Measurements from ENCODE around the gene CCDC6. TPM values are rescaled to one million over a fixed set of nuclear protein-coding genes. Genes with fewer than 3 reads are reported as not detected.

CCDC6 gene
- total RNA-seq, 1 experiment from 2014 or later = 54.9 TPM

GRCh38 chr10:59770689-59771088, 135.7 kb downstream of the CCDC6 start:
- Histone ChIP-seq H3K9me3 (ENCODE audit: control insufficient read depth in 1 of 2, insufficient read depth in 1 of 2, low read depth in 1 of 2, low read length in 2 of 2) (no peaks in the 10 kb centered on the region), H3K36me3 (ENCODE audit: control insufficient read depth in 1 of 2, insufficient read depth in 2 of 2, low read length in 2 of 2) (no peaks in the 10 kb centered on the region), H4K20me1 (ENCODE audit: insufficient read depth) (no peaks in the 10 kb centered on the region), H3K9ac (ENCODE audit: low read length) (no peak overlapping the region), H3K27me3 (ENCODE audit: insufficient read depth, low read length) (no peaks in the 10 kb centered on the region), H3K27ac (ENCODE audit: low read depth, low read length) (no peak overlapping the region), H3K4me2 (ENCODE audit: low read length) (no peak overlapping the region), H3K79me2 (ENCODE audit: insufficient read depth, low read length) (no peaks in the 10 kb centered on the region), H3K4me3 (replicated peaks in 1 of 2; ENCODE audit: low read depth in 1 of 2, low read length in 2 of 2) (no peak overlapping the region), H3K9me2 (ENCODE audit: insufficient read depth) (no peaks in the 10 kb centered on the region), H3K4me1 (ENCODE audit: control insufficient read depth in 1 of 2, insufficient read depth in 2 of 2, low read length in 2 of 2) (no peaks in the 10 kb centered on the region), H2AFZ (ENCODE audit: low read depth, low read length, poor library complexity, severe bottlenecking) (no peak overlapping the region)
- POLR2A ChIA-PET = no interaction called here
- TF ChIP-seq TCF7L2 (IDR thresholded peaks at IDR 0.05; ENCODE audit: borderline replicate concordance, extremely low read depth, insufficient read depth, insufficient read length) = no peak
- TF ChIP-seq ZFX (IDR thresholded peaks at IDR 0.05) = no peak
- no peak for TF ChIP-seq REST (IDR thresholded peaks at IDR 0.05; ENCODE audit: low read depth)
- no peak for TF ChIP-seq CTCF (IDR thresholded peaks at IDR 0.05 in 2 of 3, conservative IDR thresholded peaks at IDR 0.05 in 1 of 3; ENCODE audit: borderline replicate concordance in 1 of 3, insufficient read depth in 1 of 3, low read depth in 2 of 3, low read length in 2 of 3)
- TF ChIP-seq EZH2 (IDR thresholded peaks at IDR 0.05) = no peak
- no peak for TF ChIP-seq CBX3 (IDR thresholded peaks at IDR 0.05; ENCODE audit: low read depth)
- TF ChIP-seq EGR1 (IDR thresholded peaks at IDR 0.05; ENCODE audit: low read depth) = no peak
- no peak for TF ChIP-seq ATF3 (IDR thresholded peaks at IDR 0.05)
- TF ChIP-seq CEBPB (IDR thresholded peaks at IDR 0.05; ENCODE audit: low read depth) = no peak
- TF ChIP-seq FOSL1 (IDR thresholded peaks at IDR 0.05; ENCODE audit: low read depth) = no peak
- no peak for TF ChIP-seq RAD21 (IDR thresholded peaks at IDR 0.05; ENCODE audit: low read depth)
- no peak for TF ChIP-seq MAX (IDR thresholded peaks at IDR 0.05)
- TF ChIP-seq JUND (IDR thresholded peaks at IDR 0.05) = no peak
- no peak for TF ChIP-seq ZBTB33 (IDR thresholded peaks at IDR 0.05; ENCODE audit: extremely low read depth, insufficient replicate concordance, low read length)
- TF ChIP-seq ELF1 (IDR thresholded peaks at IDR 0.05; ENCODE audit: borderline replicate concordance, low read depth) = no peak
- no peak for TF ChIP-seq SIN3A (IDR thresholded peaks at IDR 0.05; ENCODE audit: low read depth)
- CTCF ChIA-PET = no interaction called here
- DNase-seq (ENCODE audit: low read depth, low spot score) (no peak), ATAC-seq (no peak)
- BruUV-seq (replicated peaks) = no TSS peak
- intact Hi-C loops (cut with micrococcal nuclease) = no loop called here
- RAD21 ChIA-PET (ENCODE audit: low non-redundant PET in 1 of 2, low total read pairs in 2 of 2, uncharacterized antibody in 2 of 2, unreplicated experiment in 2 of 2) = no interaction called here
